Peyer's patch (tissue), 4 donors: Measurements from ENCODE around the gene UGT2A3. TPM values are rescaled to one million over a fixed set of nuclear protein-coding genes. Genes with fewer than 3 reads are reported as not detected.

Experiments
- DNase-seq, 3 donors: peaks; one replicate each; pipeline ENCODE4 v3.0.0-alpha.2; 2017 to 2019
- H3K27ac ChIP-seq, 4 donors: fragments of 200-600 bp; sonication (generic); one replicate each; pipeline ENCODE4 v1.5.1; 2016 to 2019
- H3K27me3 ChIP-seq, 2 donors: fragments of 200-600 bp; sonication (generic); one replicate each; pipeline ENCODE4 v1.5.1; 2019
- H3K36me3 ChIP-seq, 3 donors: fragments of 200-600 bp; sonication (generic); one replicate each; pipeline ENCODE4 v1.5.1; 2016 to 2019
- H3K4me1 ChIP-seq, 4 donors: fragments of 200-600 bp; sonication (generic); one replicate each; pipeline ENCODE4 v1.5.1; 2016 to 2019
- H3K4me3 ChIP-seq, 4 donors: fragments of 200-600 bp; sonication (generic); 1 replicate in 3 of 4; 2 replicates in 1 of 4; pipeline ENCODE4 v1.5.1; 2016 to 2019; ENCODE audit warnings: mild to moderate bottlenecking in 1 of 4
- H3K9me3 ChIP-seq, 4 donors: fragments of 200-600 bp; sonication (generic); one replicate each; pipeline ENCODE4 v1.5.1; 2016 to 2019; ENCODE audit warnings: mild to moderate bottlenecking in 1 of 4
- CTCF ChIP-seq, 6 experiments: fragments of 450-650 bp in 4 of 6; fragments of 200-600 bp in 2 of 6; sonication (generic) in 1 of 6; IDR thresholded peaks; one replicate each; pipeline ENCODE4 v1.5.1; 2017 to 2019; ENCODE audit warnings: antibody characterized with exemption in 6 of 6, mild to moderate bottlenecking in 3 of 6, moderate library complexity in 1 of 6
- POLR2A ChIP-seq, 2 donors: fragments of 450-650 bp; IDR thresholded peaks; one replicate each; pipeline ENCODE4 v1.5.1; 2017; ENCODE audit warnings: antibody characterized with exemption in 2 of 2, mild to moderate bottlenecking in 2 of 2, moderate library complexity in 2 of 2
- total RNA-seq, 4 donors: library from RNA; depleted of rRNA; stranded (reverse); fragments of >200 nt; gene quantifications; one replicate each; pipeline ENCODE4 v1.1.0, GENCODE V29; 2016

The UGT2A3 gene
- total RNA-seq, result 100 to 1,000 TPM in 3 of 4 donors, 10 to 100 TPM in 1; 13.2 to 426 (median 176) TPM

GRCh38 chr4:68951078-68951805, at the start of gene UGT2A3:
TSS of gene UGT2A3 (minus strand) at chr4:68951804. CDS start at chr4:68951760, 44 bp downstream.
- Histone ChIP-seq H3K4me1 (peaks cover 0 to 11% (median 0%) of the 10 kb centered on the region in 4 donors), H3K9me3 (no peaks in the 10 kb centered on the region), H3K4me3 (peak within 1 kb of the TSS in 3 of 4 donors; percentile 19 to 50 (median 48)), H3K36me3 (no peaks in the 10 kb centered on the region), H3K27me3 (no peaks in the 10 kb centered on the region), H3K27ac (peak within 1 kb of the TSS in 3 of 4 donors; percentile 58 to 84 (median 80))
- peak in 2 of 3 donors; percentile 56 to 78 for DNase-seq
- TF ChIP-seq POLR2A (IDR thresholded peaks at IDR 0.05) (peak; percentile 77 to 84), CTCF (IDR thresholded peaks at IDR 0.05) (peak in 1 of 6 experiments; percentile 12)

- H3K4me1 ChIP-seq, result no peaks in the 10 kb centered on the region
- H3K27ac ChIP-seq, result no peak overlapping the region
- H3K27me3 ChIP-seq, result no peaks in the 10 kb centered on the region
- no peak for DNase-seq
- no peaks in the 10 kb centered on the region for H3K36me3 ChIP-seq
- H3K9me3 ChIP-seq, result no peaks in the 10 kb centered on the region
- TF ChIP-seq POLR2A (IDR thresholded peaks at IDR 0.05), result no peak
- no peak overlapping the region for H3K4me3 ChIP-seq
Observed at GRCh38 chr4:68997040-68997439, 45.4 kb upstream of the UGT2A3 start.

GRCh38 chr4:68995292-68995691, 43.7 kb upstream of the UGT2A3 start:
- TF ChIP-seq POLR2A (IDR thresholded peaks at IDR 0.05), result no peak
- no peaks in the 10 kb centered on the region for H3K4me1 ChIP-seq
- no peak overlapping the region for H3K4me3 ChIP-seq
- H3K27me3 ChIP-seq, result no peaks in the 10 kb centered on the region
- H3K9me3 ChIP-seq, result no peaks in the 10 kb centered on the region
- no peak for DNase-seq
- H3K36me3 ChIP-seq, result no peaks in the 10 kb centered on the region
- H3K27ac ChIP-seq, result no peak overlapping the region

GRCh38 chr4:68987007-68987406, 35.4 kb upstream of the UGT2A3 start:
- no peaks in the 10 kb centered on the region for H3K27me3 ChIP-seq
- H3K4me3 ChIP-seq, result no peak overlapping the region
- no peaks in the 10 kb centered on the region for H3K36me3 ChIP-seq
- no peak for TF ChIP-seq CTCF (IDR thresholded peaks at IDR 0.05)
- no peak for TF ChIP-seq POLR2A (IDR thresholded peaks at IDR 0.05)
- H3K4me1 ChIP-seq, result no peaks in the 10 kb centered on the region
- no peak for DNase-seq
- H3K9me3 ChIP-seq, result no peaks in the 10 kb centered on the region
- H3K27ac ChIP-seq, result no peak overlapping the region

- Histone ChIP-seq H3K4me3 (no peak overlapping the region), H3K27me3 (no peaks in the 10 kb centered on the region), H3K9me3 (no peaks in the 10 kb centered on the region), H3K4me1 (no peaks in the 10 kb centered on the region), H3K27ac (no peak overlapping the region), H3K36me3 (no peaks in the 10 kb centered on the region)
- no peak for DNase-seq
- TF ChIP-seq CTCF (IDR thresholded peaks at IDR 0.05) (no peak), POLR2A (IDR thresholded peaks at IDR 0.05) (no peak)
Observed at GRCh38 chr4:68985442-68985841, 33.8 kb upstream of the UGT2A3 start.

GRCh38 chr4:68984947-68985346, 33.3 kb upstream of the UGT2A3 start:
- no peaks in the 10 kb centered on the region for H3K36me3 ChIP-seq
- H3K27me3 ChIP-seq, result no peaks in the 10 kb centered on the region
- H3K27ac ChIP-seq, result no peak overlapping the region
- no peak for TF ChIP-seq POLR2A (IDR thresholded peaks at IDR 0.05)
- TF ChIP-seq CTCF (IDR thresholded peaks at IDR 0.05), result no peak
- no peak overlapping the region for H3K4me3 ChIP-seq
- H3K9me3 ChIP-seq, result no peaks in the 10 kb centered on the region
- DNase-seq, result no peak
- H3K4me1 ChIP-seq, result no peaks in the 10 kb centered on the region
